ENCODE data around the gene SLC44A1. TPM values are rescaled to one million over a fixed set of nuclear protein-coding genes. Genes with fewer than 3 reads are reported as not detected.
A peak's percentile ranks its signal among the peaks of the same experiment; 100 is the strongest.

The SLC44A1 gene
- total and polyA plus RNA-seq, 2 of the 13 experiments (the other 11 are each of a cell fraction or from before 2014, with no cell fraction given) = 21.4 to 40.8 TPM

DNA sequence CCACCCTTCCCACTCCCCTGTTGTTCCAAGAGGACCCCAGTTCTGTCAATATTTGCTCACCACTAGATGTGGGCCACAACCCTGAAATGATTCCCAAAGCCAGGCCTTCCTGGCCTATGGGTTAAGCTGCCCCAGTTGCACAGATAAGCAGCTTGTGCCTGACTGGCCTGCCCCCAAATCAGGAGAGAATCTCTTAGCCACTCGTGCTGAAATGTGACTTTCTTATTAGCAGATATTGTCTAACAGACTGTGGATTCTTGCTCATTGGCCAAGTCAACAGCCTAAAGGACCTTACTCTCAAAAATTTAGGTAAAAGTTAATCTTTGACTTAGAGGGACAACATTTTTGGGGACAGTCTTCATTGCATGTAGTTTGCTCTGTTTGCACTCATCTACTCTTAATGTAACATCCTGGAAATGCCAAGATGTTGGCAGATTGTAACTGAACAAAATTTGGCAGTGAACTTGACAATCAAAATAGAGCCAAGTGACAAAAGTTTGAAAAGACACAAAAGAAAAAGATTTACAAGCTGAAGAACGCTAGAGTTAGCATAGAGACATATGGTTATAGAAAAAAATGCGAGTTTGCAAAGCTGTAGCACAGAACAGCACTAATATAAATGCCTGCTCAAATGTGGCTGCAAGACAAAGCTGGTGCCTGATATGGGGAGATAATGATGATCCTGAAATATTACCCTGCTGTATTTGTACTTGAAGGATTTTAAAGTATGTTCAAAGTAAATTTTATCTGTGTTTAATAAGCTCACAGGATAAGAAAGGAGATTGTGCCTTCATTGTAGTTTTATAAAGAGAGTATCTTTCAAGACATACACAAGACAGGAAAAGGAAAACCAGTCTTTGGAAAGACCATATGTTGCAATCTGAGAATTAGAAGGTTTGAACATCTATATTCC, 174.4 kb downstream of the SLC44A1 start (continued):
- TF ChIP-seq ZGPAT (CRISPR knock-in tag; IDR thresholded peaks at IDR 0.05) = peak; percentile 78
- TF ChIP-seq CEBPZ (IDR thresholded peaks at IDR 0.05; ENCODE audit: low read length) = no peak
- TF ChIP-seq ZNF225 (CRISPR knock-in tag; IDR thresholded peaks at IDR 0.05) = no peak
- no peak for TF ChIP-seq ZNF576 (CRISPR knock-in tag; IDR thresholded peaks at IDR 0.05)
- TF ChIP-seq, protein P1, sequence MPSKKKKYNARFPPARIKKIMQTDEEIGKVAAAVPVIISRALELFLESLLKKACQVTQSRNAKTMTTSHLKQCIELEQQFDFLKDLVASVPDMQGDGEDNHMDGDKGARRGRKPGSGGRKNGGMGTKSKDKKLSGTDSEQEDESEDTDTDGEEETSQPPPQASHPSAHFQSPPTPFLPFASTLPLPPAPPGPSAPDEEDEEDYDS (CRISPR knock-in tag; IDR thresholded peaks at IDR 0.05) = peak; percentile 44; the same call in 1 of the 2 replicates
- no peak for TF ChIP-seq ZNF629 (CRISPR knock-in tag; conservative IDR thresholded peaks at IDR 0.05)
- TF ChIP-seq ZNF264 (CRISPR knock-in tag; IDR thresholded peaks at IDR 0.05) = no peak
- TF ChIP-seq, protein P2, sequence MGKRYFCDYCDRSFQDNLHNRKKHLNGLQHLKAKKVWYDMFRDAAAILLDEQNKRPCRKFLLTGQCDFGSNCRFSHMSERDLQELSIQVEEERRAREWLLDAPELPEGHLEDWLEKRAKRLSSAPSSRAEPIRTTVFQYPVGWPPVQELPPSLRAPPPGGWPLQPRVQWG (CRISPR knock-in tag; IDR thresholded peaks at IDR 0.05; ENCODE audit: borderline replicate concordance, low read depth) = no peak
- TF ChIP-seq GLI4 (CRISPR knock-in tag; IDR thresholded peaks at IDR 0.05; ENCODE audit: borderline replicate concordance) = no peak
- TF ChIP-seq ZNF205 (CRISPR knock-in tag; IDR thresholded peaks at IDR 0.05) = 0 out of 2 replicates have a peak, but pooled peaks have one; percentile 21
- TF ChIP-seq FOXJ3 (CRISPR knock-in tag; IDR thresholded peaks at IDR 0.05; ENCODE audit: borderline replicate concordance) = peak; percentile 80; the same call in 1 of the 2 replicates
- no peak for TF ChIP-seq SALL2 (CRISPR knock-in tag; IDR thresholded peaks at IDR 0.05)
- TF ChIP-seq CREB3 (CRISPR knock-in tag; IDR thresholded peaks at IDR 0.05) = no peak
- TF ChIP-seq ATF7 (IDR thresholded peaks at IDR 0.05) = no peak
- TF ChIP-seq ATF7 (CRISPR knock-in tag; IDR thresholded peaks at IDR 0.05) = no peak
- no peak for TF ChIP-seq U2AF1 (optimal IDR thresholded peaks at IDR 0.05; ENCODE audit: low read depth, low read length)
- TF ChIP-seq THRA (CRISPR knock-in tag; IDR thresholded peaks at IDR 0.05; ENCODE audit: borderline replicate concordance) = peak; percentile 89; the same call in 1 of the 2 replicates
- TF ChIP-seq ATF6 (CRISPR knock-in tag; conservative IDR thresholded peaks at IDR 0.05) = no peak
